NCI-H1694 treated with DMSO at 0.1 percent for 48 hours (cell line): ENCODE results near the gene G6PC1.
"Not testable (repeated sequence)": the region's sequence is repeated elsewhere in the genome, so short reads cannot be mapped to it uniquely, and the experiment has no call there.

ENCODE experiments used
- DNase-seq: peaks from one replicate; lab custom pipeline; 2025; lab: John Stamatoyannopoulos, UW

Gene G6PC1

GRCh38 chr17:42901535-42902229 is 1.1 kb downstream of the G6PC1 start:
- DNase-seq: no peak

- no peak for DNase-seq
These were observed 3.5 kb downstream of the G6PC1 start for GRCh38 chr17:42904110-42904469.

GRCh38 chr17:42906772-42907446 is 6.3 kb downstream of the G6PC1 start:
- no peak for DNase-seq

GRCh38 chr17:42908872-42909700 is 8.5 kb downstream of the G6PC1 start:
- no peak for DNase-seq

- DNase-seq: no peak
These were observed 12.9 kb downstream of the G6PC1 start for GRCh38 chr17:42913522-42913921.

- DNase-seq: no peak
These were observed 13.5 kb downstream of the G6PC1 start for GRCh38 chr17:42913981-42914617.

GRCh38 chr17:42915288-42915687 is 14.7 kb downstream of the G6PC1 start:
- not testable (repeated sequence) for DNase-seq

- DNase-seq: not testable (repeated sequence)
These were observed 16.0 kb downstream of the G6PC1 start for GRCh38 chr17:42916388-42917235.

- no peak for DNase-seq
These were observed 16.6 kb downstream of the G6PC1 start for GRCh38 chr17:42917236-42917603.

- DNase-seq: no peak
These were observed 18.4 kb downstream of the G6PC1 start for GRCh38 chr17:42918902-42919521.

GRCh38 chr17:42919522-42920077 is 19.0 kb downstream of the G6PC1 start:
- DNase-seq: not testable (repeated sequence)

- no peak for DNase-seq
These were observed 19.7 kb downstream of the G6PC1 start for GRCh38 chr17:42920106-42920900.

- no peak for DNase-seq
These were observed 20.3 kb downstream of the G6PC1 start for GRCh38 chr17:42920922-42921321.

- DNase-seq: no peak
These were observed 21.7 kb downstream of the G6PC1 start for GRCh38 chr17:42922294-42922693.

GRCh38 chr17:42923472-42923871 is 22.9 kb downstream of the G6PC1 start:
- not testable (repeated sequence) for DNase-seq

- no peak for DNase-seq
These were observed 24.3 kb downstream of the G6PC1 start for GRCh38 chr17:42924891-42925290.

GRCh38 chr17:42928714-42929496 is 28.3 kb downstream of the G6PC1 start:
- DNase-seq: peak; percentile 10

GRCh38 chr17:42929497-42929844 is 28.9 kb downstream of the G6PC1 start:
- DNase-seq: no peak
